HG02981 (cell line): ENCODE measurements around the gene TAF1L.

Source experiments
- ATAC-seq: cut with Tn5 transposase; IDR thresholded peaks from one replicate; pipeline ENCODE4 v1.9.1; 2021; ENCODE audit warnings: mild to moderate bottlenecking, moderate library complexity; ENCODE audit not compliant: unreplicated experiment

TAF1L gene

DNA sequence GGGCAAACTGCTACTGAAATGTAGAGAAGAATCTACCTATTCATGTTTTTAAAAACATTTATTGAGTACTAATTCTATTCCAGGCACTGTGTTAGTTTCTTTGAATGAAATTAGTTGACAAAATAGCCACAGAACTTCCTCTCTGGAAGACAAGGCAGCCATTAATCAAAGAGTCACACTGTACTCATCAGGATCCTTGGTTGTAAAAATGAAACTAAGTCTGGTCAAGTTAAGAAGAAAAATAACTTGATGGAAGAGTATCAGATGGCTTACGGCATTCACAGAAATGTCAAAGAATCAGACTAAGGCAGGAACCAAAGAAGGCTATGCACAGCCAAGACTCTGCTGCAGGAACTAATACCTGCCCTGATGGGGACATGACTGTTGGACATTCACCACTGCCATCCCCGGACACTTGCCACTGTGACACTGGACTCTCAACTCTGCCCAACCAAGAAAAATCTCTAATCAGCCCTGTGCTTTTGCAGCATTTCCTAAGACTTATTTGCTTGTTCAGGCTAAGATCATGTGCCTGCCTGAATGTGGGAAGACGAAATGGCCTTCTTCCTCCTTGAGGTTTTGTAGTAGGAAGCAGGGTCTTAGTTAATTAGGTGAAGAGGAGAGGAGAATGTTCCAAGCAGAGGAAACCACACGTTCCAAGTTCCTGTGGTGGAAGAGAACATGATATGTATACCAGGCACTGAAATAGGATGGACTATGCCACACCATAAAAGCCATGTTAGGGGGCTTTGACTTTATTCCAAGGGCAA lies 39.2 kb downstream of the TAF1L start:
- ATAC-seq: no peak

DNA sequence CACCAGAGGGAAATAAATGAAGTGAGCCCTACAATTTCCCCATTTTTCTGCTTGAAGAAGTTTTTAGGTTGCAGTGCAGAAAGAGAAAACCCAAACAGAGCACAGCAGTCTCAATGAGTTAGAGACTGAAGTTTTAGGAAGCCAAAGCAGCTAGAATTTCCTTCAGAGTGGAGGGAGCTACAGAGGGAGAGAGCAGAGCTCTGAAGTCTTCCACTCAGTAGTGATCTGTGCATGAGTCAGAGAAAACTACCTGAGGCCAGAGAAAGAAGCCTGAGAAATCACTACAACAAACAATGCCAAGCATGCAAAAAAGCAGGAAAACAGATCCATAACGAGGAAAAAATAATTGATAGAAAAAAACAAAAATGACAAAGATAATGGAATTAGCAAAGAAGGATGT lies 44.6 kb downstream of the TAF1L start:
- ATAC-seq: no peak

DNA sequence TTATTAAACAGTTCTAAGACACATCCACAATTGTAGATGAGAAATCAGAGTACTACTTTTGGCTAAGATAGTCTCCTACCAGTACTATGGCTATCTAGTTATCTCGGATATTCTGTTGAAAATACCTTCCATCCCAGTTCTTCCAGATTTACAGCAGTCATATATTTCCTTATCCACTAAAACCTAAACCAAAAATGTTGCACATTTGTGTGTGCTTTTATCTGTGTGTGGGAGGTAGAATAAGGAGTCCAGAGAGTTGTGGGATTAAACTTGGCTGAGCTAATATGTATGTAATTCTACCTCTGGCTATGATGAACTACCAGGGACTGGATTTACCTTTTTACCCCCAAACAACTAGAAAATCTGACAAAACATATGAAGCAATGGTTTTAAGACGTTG lies 45.0 kb downstream of the TAF1L start:
- ATAC-seq: no peak

DNA sequence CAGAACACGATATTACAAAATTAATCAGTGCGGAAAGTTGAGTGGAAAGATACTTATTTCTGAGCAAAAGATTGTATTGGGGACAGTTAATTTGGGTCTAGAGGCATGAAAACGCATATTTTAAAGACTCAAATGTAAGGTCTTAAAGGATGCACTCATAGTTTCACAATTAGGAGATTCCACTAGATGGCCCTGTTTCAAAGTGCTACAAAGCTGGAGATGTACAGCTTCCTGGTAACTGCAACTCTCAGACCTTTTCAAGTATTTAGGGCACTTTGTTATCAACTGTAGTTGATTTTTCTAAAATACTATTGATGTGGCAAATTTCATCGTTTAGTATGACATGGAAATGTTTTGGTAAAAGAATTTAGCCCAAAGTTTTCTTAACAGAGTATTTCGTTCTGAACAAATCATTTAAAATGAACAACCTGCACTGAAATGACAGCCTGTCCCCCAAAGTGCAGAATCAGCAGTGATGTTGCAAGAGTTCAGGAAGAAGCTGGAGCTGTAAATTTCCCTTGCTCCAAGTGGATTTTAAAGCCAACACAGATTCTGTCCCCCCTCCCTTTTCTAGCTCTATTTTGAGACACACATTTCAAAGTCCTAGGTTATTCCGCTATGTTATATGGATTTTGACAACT lies 46.3 kb downstream of the TAF1L start:
- ATAC-seq: peak; percentile 63

DNA sequence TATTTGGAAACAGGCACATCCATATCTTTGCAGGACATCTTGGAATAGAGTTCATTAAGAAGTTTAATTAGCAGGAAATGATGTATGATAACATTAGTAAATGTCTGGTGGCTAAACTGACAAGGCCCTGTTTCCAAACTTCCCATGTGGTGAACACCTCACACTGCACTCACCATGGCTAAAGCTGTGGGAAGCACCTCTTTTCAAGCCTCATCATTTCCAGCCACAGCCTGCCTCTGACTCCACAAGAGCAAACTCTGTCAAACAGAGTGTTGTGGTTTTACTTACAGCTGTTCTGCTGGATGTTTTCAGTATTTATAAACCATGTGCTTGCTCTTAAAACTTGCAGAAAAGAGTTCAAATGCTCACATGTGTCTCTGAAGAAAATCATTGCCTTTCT lies 47.6 kb downstream of the TAF1L start:
- ATAC-seq: no peak

DNA sequence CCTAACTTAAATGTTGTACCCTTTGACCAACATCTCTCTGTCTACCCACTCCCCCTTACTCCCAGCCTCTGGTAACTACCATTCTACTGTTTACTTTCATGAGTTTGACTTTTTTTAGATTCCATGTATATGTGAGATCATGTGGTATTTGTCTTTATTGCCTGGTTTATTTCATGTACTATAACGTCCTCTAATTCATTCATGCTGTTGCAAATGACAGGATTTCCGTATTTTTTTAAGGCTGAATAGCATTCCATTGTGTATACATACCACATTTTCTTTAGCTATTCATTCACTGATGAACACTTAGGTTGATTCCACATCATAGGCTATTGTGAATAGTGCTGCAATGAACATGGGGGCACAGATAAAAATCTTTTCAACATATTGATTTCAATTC lies 50.7 kb downstream of the TAF1L start:
- no peak for ATAC-seq

DNA sequence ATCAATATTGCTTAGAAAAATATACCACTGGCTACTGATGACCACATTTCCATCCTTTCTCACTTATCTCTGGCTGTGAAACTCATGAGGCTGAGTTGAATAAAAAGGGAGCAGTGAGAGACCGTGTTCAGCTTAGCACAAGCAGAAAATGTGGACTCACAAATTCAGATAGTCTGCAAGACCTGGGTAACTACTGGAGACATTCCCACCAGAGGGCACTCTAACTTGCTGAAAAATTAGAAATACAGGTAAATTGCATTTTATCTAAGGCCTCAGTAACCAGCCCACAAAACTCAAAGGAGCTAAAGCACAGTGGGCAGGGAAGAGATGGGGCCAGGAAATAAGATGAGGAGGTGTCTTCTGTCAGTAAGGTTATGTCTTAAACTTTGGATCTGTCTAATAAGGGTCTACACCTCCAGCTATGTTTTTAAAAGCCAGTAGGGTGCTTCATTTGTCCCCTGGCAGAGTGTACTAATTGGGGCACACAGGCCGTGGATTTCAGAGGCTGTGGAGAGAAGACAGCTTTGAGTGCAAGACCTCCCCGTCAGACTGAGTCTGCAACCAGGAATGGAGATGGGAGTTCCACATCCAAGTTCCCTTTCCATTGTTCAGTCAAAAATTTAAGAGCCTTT lies 53.8 kb downstream of the TAF1L start:
- ATAC-seq: no peak

DNA sequence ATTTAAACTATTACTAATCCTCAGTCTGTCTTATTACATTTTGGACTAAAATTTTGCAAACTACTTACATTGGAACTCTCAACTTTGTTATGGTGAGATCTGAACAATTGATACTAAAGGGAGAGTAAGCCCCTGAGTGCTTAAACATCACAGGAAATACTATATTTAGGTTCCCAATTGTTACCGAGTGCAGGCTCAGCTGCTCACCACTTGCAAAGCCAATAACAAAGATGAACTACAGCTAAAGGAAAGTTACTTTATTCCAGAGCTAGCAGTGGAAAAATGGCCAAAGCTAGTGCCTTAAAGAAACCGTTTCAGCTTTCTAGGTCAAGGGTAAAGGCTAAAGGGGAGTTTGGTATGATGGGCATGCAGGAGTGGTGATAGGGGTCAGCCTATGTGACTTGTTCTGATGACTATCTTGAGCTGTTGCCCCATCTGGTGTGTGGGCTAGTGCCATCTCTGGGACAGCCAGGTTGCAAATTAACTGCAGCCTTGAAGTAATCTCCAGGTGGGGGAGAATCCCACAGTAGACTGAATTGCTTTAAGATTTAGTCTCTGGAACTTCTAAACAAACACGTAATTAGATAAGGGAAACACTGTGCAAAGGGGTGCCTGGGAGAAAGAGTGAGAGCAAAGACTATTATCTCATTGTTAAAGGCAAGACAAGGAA lies 54.7 kb downstream of the TAF1L start:
- no peak for ATAC-seq

DNA sequence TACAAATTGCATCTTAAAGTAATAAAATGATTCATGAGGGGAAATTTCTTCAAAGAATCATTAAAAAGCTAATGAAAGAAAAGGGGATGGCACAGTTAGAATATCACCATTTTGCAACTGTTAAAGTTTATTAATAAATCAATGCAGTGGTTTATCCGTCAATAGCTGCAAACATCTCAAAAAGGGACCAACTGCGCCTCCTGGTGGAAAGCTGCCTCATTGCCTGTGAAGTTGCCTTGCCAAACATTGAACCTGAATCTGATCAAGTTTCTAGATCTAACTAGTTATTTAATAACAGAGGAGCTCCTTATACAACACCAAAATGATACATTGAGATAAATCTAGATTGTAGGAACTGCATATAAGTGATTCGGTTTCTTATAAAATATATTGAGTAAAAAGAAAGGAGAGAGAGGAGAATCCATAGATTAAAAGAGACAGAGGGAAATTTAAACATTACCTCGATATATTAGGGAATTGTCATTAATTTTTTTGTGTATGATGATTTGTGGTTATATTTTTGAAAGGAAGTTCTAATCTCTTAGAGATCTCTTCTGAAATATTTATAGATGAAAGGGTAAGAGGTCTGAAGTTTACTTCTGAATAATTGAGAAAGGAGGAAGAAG lies 55.6 kb downstream of the TAF1L start:
- no peak for ATAC-seq
